ENCODE results near the gene IQCM.

The IQCM gene

DNA sequence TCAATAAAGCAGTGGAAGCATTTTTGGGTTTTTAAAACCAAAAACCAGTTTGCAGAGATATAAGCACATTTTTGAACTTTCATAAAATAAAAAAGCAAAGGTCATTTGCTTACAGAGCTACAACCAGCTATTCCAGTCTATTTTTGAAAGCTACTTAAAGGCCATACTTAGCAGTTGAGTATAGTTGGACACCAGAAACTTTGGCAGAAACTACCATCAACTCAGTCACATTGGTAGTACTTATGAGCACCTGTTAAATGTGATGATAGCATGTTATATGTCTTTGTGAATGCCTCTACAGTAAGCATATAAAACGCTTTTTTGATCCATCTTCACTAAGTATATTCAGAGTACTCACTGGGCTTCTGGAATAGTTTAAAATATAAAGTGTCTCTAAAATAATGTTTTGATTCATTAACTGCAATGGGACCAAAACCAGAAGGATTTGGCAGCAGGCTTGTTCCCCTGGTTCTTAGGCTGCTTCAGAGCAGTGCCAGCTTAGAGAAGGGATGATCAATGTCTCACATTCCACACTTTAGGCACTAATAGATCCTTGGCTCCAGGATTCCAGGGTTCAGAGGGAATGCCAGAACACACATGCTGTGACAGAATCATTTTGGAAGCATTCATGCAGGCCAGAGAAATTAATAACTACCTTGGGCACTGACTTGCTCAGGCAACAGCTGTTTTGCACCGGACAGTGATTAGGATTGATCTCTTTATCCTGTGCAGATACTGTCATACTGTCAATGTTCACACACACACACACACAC, 103.9 kb downstream of the IQCM start:
- DNase-seq (ENCODE audit: low spot score) = no peak

DNA sequence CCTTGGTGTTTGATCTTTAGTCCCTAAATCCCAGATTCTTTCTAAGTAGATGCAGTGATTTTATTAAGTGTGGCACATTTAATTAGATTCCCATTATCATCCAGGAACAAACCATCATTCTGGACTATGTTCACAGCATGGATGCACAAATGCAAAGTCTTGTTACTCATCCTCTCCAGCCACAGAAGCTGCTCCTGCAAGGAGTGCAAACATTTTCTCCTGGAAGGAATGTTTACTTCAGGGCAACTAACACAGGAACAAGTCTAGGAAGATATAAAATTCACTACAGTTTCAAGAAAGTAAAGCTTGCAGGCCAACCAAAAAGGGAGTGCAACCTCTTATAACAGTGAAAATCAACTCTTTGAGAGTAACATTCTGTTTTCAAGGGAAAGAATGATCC, 106.0 kb downstream of the IQCM start:
- no peak for DNase-seq (ENCODE audit: low spot score)

DNA sequence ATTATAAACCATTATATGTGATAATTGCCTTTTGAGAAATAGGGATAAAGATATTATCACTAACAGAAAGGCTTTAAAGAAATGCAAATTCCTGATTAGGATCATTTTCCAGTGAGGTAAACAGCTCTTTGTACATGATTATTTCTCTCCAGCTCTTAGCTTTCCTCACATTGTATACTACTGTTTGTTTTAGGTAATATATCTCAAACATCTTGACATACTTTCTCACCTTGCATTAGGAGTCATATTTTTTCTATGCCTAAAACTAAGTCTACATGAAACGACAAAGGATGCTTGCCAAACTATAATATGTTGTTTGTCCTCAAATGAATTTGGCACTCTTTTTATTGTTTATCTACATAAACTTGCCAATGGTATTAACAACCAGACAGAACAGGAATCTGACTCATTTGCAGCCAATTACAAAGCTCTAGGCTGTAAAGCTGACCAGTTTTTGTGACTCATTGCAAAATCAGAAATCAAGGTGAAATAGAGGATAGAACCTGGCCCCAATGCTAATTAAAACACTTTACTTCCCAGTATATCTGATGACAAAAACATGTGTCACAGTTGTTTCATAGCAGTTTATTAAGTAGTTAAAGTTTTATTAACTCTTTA, 107.0 kb downstream of the IQCM start:
- DNase-seq (ENCODE audit: low spot score) = no peak

DNA sequence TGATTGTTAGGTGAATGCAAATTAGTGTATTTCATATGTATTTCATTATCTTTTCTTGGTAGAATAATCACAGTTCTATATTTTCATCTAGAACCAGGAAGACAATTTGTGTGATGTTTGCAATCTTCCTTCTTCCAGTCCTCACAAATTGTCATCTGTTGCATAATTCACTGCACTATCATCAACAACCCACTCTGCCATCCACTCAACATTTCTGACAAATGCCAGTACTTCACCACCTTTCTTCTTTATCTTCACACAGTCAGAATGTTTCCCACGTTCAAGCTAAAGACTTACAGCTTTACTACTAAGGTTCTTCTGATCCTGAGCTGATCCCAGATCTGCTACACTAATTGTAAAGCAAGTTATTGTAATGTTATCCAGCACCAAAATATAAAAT, 107.8 kb downstream of the IQCM start:
- DNase-seq (ENCODE audit: low spot score) = no peak

DNA sequence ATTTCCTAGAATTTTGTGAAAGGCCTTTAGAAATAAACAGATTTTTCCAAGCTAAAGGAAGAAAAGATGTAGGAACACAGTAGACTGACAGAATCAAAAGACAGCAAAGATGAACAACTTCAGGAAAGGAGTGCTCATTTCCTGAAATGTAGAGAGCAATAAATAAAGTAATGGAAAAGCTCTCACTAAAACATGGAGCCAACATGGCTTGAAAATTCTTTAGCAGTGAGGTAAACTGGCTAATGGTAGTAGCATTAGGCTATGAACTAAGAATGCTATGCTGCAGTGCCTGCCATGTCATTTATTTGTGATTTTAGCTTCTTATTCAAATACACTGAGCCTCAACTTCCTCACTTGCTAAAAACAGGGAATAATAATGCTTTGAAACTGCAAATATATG, 108.7 kb downstream of the IQCM start:
- DNase-seq (ENCODE audit: low spot score) = no peak

DNA sequence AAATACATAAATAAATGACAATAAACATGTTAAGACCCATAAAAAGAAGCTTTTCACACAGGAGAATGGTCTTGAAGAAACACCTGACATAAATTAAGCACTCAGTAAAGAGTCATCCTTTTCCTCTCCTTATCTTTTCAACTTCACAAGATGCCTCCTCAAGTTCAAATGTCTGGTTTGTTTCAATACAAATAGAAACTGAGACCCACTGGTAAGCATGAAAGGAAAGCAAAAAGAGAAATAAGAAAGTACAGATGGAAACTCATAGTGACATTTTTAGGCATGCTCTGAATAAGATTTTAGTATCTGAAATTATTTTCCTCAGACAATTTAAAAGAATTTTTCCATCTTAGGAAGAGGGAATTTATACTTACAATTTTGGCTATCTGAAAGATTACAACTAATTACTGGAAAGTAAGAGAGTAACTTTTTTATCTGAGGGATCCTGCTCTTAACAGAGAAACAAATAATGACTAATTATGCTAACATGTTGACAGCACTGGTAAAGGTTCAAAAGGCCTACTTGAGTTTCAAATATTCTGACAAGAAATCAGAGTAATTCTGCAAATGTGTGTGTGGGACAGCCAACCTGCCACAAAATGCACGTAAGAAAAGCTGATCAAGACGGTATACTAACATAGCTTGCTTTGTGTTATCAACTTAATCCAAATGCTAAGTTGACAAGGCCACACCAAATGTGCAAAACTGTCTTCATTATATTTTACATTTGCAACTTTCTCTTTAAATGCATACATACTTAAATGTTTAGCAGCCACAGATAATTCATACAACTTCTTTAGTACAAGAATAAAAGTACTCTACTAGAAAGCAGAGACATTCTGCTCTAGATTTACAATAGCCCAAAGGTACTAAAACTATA, 113.0 kb downstream of the IQCM start:
- no peak for DNase-seq (ENCODE audit: low spot score)

DNA sequence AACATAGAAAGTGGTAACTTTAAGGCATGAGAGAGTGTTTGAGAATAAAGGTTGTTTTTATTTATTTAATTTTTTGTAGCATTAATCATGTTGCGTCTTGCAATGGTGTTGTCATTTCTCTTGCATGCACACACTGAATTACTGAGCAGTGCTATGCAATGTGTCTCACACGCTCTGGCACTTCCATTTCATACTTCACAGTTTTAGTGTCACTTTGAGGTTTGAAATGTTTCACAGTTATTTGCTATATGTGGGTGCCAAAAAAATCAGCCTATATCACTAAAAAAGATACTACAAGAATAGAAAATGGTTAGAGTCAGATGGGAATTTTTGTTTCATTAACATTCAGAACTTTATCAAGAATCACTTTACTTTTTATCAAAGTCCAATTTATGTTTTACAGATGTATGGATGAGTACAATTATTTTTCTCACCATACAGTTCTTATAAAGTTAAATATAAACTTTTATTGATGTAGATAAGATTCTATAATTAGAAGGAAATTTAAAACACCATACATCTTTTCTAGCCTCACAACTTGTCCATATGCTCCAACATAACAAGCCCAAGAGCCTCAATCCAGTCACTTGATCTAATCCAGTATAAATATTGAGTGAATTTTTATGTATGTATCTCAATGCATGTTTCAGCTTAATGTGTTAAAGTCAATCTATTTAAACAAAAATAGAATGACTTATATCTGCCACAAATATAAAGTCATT, 114.0 kb downstream of the IQCM start:
- DNase-seq (ENCODE audit: low spot score) = no peak

DNA sequence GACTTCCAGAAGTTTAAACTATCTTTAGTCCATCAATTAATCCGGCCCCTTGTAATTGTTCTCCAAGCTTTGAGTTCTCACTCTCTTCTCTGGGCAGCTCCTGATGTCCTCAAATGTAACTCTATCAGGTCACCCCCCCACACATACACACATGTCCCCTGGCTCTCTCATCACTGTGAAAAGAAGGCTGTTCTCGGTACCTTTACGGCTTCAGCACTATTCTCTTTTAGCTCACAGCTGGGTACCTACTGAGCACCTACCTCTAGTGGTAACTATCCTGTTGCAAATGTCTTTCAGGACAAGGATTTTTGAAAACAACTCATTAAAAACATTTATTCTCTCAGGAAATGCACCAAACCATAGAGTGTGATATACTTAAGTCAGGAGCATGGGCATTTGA, 115.4 kb downstream of the IQCM start:
- no peak for DNase-seq (ENCODE audit: low spot score)

DNA sequence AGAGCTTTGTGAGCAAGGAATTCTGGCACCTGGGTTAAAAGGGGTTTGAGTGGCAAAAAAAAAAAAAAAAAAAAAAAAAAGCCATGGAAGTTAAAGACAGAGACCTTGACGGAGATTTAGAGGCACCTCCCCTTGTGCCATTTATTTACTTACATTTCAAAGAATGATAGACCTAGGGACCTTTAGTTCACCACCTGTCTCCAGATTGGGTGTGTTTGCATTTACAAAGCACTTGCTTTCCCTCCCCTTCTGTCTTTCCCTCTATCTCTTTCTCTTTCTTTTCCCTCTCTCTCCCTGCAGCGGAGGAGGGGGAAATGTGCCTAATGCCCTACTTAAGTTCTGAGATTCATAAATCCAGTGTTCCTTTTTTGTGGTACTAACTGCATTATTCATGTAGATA, 116.0 kb downstream of the IQCM start:
- DNase-seq (ENCODE audit: low spot score) = no peak

DNA sequence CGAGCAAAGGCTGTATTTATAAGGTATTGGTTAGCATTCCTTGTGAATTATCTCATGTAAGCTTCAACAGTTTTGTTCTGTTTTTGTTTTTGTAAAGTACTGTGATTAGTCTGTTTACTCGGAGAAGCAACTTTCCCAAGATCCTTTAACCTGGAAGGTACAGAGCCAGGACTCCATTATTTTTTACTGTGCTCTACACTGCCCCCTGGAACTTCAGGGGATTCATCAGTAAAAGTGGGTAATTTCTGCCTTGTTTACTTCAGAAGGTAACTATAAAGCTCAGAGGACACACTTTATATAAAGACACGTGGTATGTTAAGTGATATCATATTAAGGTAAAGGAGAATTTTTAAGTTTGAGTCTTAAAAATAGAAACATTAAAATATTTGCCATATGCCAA, 124.9 kb downstream of the IQCM start:
- no peak for DNase-seq (ENCODE audit: low spot score)

DNA sequence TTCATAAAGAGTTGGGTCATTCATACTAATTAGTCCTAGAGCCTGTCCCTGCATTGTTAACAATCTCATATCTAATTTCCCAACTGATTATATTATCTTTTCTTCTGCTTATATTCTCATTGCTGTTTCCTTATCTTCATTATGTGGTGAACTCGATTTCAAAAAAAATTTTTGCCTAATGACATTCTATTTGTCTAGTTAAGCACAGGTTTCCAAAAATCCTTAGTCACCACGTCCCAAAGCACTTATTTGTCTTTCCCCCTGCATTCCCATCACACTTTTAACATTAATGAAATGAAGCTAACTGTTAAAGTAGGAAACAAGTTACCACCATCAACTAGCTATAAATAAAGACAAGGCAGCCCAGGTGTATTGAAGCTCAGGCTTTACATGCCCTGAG, 131.1 kb downstream of the IQCM start:
- DNase-seq (ENCODE audit: low spot score) = no peak

DNA sequence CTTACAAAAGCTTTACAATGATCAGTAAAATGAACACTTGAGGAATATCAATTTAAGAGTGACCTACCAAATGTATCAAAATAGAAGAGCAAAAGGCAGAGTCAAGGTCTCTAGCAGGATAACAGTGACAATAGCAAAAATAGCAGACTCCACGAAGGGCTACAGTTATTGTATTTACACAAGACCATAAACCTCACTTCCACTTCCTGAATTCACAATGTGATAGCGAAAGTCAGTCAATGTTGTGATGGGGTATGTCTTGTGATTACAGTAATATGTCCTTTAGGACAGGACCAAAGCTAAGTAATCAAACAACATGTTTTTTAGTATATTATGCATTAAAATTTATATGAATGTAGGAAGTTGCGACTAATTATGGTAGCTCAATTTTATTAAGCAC, 139.6 kb downstream of the IQCM start:
- DNase-seq (ENCODE audit: low spot score) = no peak

DNA sequence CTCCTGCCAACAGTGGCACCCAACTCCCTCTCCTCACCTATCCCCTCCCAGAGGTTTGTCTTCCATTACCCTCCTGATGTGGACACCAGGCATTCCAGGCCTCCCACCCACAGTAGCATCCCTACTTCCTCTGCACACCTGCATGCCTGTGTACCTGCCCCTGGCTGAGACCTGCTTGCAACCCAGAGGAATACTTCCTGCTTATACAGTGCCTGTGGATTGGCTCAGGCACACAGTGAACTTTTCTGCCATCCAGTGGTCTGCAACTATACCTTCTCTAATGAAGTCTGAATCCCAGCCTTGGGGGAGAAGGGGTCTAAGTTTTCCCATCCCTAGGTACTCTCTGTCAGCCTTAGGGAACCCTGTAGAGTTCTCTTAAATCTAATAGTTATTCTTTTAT, 169.9 kb downstream of the IQCM start:
- DNase-seq (ENCODE audit: low spot score) = no peak

DNA sequence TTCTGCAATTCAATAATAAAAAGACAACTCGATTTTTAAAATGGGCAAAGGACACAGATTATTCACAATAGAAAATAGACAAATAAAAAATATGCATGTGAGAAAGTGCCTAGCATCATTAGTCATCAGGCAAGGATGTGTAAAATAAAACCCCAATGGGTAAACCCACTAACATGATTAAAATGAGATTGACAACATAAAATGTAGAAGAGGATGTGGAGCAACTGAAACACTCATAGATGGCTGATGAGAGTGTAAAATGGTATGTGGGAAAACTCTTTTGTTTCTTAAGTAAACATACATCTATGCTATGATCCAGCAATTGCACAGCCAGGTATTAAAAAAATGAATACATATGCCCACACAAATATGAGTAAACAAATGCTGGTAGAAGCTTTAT, 177.6 kb downstream of the IQCM start:
- no peak for DNase-seq (ENCODE audit: low spot score)

DNA sequence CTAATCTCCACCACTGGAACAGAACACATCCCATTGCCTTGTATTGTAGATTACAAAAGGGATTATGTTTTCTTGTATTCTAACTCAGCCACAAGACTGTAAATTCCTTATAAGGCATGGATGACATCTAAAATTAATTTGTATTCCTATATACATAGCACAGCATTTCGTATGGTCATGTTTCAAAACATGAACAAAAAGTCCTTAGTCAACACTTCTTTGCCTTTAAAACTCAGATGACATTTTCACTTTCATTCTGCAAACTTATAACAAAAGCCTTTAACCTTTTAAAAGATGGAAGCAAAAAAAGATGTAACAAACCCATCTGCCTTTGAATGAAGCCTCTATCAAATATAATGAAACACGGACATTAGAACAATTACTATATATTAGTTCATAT, 181.3 kb downstream of the IQCM start:
- DNase-seq (ENCODE audit: low spot score) = no peak

DNA sequence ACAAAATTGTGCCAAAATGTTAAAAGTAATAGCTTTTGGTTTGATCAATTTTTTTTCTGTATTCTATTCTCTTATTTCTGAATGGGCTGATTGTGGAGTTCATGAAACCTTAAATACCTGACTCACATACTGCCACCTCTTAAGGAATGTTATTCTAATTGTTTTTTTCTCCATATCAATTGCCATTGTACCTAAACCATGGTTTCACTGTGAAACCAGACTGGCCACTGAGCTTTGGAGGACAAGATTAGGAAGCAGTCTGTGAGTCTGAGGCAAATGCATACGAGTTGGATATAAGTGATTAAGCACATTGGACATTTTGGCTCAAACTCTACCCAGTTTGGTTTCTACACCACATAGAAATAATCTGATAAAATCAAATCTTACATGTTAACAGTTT, 184.0 kb downstream of the IQCM start:
- DNase-seq (ENCODE audit: low spot score) = no peak

DNA sequence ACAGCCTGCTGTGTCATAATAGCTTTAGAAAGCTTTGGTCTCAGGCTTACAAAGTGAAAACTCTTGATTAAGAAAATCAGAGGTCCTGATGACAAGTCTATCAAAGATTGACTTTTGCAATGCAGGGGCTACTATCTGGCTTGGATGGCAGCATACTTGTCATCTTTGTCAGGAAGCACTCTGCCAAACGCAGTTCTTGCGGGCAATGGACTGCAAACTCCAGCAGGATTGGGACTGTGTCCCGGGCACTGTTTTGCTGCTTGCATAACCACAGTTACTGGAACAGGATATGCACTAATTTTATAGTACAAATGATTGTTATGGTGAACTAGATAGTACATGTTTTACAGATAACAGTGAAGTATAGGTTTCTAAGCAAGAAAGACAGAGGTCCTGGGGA, 185.6 kb downstream of the IQCM start:
- no peak for DNase-seq (ENCODE audit: low spot score)

DNA sequence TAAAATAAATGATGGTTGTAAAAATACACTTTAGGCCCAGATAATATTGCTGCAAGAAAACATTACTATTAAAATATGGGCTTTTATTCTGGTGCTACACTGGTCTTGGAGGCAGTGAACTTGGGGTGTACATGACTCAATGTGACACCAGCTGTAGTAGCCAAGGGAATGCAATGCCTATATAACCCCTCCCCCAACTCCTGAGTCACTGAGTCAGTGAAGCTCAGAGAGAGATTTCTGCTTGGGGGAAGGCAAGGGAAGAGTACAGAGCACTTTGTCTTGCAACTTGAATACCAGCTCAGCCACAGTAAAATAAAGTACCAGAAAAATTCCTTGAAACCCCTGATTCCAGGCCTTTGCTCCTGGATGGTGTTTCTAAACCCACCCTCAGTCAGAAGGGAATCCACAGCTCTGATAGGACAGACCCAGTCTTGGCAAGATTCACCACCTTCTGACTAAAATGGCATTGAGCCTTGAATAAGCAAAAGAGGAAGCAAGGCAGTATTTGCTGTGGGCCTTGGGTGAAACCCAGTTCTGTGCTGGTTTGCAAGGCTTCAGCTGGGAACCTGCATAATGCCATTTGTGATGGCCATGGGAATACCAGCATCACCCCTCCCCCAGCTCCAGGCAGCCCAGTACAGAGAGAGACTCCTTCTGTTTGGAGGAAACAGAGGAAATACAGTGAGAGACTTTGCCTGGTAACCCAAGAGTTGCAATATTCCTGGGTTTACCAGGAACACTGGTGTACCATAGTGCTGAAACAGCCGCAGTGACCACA, 209.9 kb downstream of the IQCM start:
- no peak for DNase-seq (ENCODE audit: low spot score)

DNA sequence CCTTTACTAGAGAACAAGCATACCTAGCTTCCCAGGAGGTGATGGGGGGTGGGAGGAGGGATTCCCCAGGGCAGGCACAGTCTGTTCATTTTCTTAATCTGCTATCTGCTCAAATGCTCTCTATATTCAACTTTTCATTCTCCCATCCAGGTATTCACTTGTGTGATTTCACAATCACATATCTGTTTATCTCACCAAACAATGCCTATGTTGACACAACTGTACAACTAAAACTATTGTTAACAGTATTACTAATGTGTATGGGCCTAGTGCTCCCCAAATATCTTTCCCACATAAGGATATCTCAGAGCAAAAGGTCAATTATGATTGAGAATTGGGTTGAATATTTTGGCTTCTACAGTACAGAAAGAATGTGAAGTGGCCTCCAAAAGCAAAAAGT, 210.8 kb downstream of the IQCM start:
- no peak for DNase-seq (ENCODE audit: low spot score)

DNA sequence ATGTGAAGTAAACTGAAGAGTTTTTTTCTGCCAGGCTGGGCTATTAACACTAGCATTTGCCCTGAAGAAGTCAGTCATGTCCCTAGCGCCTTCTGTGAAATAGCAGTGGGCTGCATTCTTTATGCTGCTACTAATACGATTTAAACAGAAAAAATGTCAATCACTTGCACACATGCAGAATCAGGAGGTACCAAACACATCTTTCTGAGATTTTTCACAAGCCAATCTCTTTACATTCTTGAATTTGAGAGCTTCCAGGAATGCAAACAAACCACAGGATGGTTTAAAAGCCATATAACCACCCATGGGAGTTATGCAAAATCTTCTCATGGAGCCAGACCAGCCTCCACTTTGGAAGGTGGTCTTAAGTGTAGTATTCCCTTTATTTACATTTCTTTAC, 220.1 kb downstream of the IQCM start:
- no peak for DNase-seq (ENCODE audit: low spot score)

DNA sequence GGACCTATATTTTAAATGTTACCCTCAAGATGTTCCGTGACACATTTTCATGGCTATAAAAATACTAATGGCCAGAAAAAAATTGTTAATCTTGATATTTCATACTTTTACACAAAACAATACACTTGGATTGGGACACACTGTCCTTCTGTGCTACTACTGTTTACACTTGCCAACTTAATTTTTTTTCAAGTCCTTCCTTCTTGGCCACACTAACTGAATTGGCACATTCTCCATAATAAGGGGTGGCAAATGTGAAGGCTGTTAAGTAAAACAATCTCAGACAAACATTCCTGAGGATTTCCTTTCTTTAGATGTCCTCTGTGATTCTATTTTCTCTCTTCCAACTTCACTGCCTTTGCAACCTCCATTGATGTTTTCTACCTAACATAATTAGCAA, 225.8 kb downstream of the IQCM start:
- no peak for DNase-seq (ENCODE audit: low spot score)

DNA sequence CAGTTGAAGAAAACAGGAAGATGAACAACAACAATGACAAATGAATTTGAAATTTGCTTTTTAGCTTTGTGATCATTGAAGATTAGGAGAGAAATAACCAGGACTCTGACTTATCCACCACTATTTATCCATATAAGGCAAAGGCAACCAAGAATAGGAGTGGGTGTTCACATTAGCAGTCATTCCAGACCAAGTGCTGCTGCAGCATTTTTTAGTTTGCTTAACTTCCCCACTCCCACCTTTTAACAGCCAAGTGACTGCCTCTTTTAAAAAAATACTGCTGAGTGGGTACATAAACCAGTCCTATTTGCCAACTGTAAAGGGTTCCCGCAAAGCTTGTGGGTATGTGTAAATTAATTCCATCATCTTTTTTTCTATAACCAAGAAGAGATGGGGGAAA, 230.9 kb downstream of the IQCM start:
- no peak for DNase-seq (ENCODE audit: low spot score)

Measured in ecto neural progenitor cell (in vitro differentiated cells).